ENCODE results near the gene DGKB.

GRCh38 chr7:14389181-14389591 lies 513.4 kb downstream of the DGKB start:
- TF ChIP-seq CTCF (IDR thresholded peaks at IDR 0.05; ENCODE audit: poor library complexity) (no peak), EZH2 (IDR thresholded peaks at IDR 0.05; ENCODE audit: borderline replicate concordance) (no peak), EZH2phosphoT487 (IDR thresholded peaks at IDR 0.05; ENCODE audit: low read depth, severe bottlenecking, unreplicated experiment) (no peak)
